NCI-H748 (cell line): ENCODE results near the gene PFDN2.
A peak's percentile ranks its signal among the peaks of the same experiment; 100 is the strongest.
"Not testable (repeated sequence)": the region's sequence is repeated elsewhere in the genome, so short reads cannot be mapped to it uniquely, and the experiment has no call there.

ENCODE experiments used
- DNase-seq: peaks from one replicate; lab custom pipeline; 2025; ENCODE audit not compliant: unreplicated experiment; lab: John Stamatoyannopoulos, UW

Gene PFDN2

DNA sequence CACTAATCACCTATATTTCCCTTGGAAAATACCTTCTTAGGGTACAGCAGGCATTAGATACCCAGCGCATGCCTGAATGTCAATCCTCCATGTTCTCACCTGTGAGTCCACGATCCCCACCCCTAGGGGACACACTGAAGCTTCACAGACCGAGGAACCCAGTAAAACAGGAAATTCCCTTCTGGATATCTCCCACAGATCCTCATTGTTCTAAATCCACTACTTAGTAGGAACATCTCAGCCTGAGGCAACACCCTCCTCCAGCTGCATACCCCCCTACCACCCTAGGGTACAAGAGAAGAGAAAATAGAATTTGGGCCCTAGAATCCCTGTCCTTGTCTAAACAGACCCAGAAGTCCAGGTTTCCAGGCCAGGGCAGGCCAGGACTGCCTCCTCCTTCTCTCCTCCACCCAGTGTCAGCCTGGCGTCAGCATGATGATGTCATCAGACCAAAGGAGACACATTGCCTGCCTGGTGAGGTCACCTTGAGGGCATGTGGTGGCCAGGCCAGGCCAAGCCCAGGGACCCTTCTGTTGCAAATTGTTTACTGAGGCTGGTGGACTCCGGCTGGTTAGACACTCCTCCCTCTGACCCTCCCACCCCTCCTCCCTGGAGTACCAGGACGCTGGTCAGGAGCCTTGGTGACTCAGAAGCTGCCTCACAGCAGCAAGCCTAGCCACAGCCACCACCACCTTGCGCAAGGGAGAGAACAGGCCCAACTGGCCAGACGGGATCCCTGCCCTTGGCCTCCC lies 34.7 kb downstream of the PFDN2 start:
- no peak for DNase-seq

DNA sequence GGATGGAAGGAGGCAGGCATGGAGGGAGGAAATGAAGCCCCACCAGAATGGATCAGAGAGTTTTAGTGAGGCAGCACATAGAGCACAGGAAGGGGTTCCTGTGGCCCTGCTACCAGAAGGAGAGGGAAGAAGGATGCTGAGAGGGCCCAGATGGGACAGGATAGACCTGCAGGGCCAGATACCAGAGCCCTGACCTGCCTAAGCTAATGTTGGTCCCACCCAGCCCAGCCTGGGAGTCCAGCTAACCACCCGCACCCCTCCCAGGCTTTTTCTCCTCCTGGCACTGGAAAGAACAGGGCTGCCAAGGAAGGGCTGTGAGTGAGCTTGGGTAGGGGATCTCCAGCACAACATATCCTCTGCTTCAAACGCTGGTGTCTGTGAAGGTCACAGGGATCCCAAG lies 35.4 kb downstream of the PFDN2 start:
- no peak for DNase-seq

DNA sequence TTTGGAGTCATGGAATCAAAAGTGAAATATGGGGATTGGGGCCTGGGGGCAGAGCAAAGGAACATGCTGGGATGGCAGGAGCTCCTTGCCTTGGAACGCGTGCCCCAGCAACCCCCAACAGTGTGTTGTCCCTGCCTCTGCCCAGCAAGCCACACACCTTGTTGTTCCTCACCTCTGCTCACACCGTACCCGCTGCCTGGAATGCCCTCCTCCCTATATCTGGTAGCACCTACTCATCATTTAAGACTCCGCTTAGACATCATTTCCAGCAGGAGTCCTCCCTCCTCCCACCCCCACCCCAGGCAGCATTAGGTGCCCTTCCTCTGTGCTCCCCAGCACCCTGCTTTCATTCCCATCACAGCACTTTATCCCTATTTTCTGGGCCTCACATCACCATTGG lies 36.3 kb downstream of the PFDN2 start:
- DNase-seq, result no peak

DNA sequence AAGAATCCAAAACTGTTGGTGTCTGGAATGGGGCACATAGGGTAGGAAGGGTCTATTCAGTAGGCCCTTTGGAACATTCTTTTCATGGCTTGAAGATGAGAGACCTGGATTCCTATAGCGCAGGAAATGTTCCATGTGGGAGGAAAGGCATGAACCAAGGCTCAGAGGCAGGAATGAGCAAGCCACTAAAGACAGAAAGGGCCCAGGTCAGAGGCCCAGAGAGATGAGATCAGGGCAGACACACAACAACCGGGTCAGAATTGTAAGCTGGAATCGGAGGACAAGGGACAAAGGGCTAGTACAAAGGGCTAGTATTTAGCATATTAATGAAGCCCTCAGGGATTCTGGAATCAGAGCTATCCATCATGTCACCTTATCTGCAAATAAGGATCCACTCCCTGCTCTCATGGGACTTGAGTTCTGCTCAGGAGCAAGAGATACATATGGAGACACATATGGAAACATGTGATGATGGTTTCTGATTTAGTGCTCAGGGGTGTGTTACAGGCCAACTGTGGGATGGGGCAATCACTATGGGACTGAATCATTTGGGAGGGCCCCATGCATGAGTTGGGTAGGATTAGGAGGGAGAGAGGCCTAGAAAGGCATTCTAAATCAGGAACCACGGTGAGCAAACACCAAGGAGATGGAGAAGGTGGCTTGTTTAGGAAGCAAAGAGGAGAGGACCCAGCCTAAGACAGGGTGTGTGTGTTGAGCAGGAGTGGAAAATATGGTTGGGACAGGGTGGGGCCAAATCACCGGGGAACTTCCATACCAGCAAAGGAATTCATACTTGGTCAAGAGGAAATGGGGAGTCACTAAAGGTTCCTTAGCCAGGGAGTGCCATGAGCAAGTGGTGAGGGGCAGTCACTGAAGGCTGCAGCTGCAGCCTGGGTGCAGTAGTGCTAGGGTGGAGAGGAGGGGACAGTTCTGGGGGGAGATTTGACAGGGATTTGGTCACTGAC lies 37.1 kb downstream of the PFDN2 start:
- DNase-seq, result no peak

DNA sequence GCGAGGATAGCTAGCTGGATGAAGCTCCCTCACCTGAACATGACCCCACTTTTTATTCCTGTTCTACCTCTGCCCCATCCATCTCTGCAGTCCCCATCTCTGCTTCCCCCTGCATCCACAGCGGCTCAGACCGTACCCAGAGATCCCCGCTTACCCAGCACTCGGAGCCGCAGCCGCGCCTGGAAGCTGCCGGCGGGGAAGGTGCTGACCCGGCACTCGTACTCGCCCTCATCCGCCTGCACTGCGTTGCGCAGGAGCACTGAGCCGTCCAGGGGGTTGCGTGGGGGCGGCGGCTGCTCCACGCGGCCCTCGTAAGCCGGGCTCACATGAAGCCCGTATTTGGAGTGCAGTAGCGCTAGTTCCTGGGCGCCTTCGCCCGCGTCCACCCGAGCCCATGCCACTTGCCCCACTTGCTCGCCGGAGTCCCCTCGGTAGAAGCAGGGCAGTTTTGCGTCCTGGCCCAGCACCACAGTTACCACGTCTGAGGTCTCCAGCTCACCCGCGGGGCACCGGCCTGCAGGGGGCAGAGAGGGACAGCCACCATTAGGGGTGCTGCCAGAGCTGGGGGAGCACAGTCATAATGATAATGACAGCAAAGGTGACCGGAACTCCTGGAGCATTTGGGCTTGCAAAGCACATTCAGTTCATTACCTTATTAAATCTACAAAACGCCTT lies 38.3 kb downstream of the PFDN2 start:
- DNase-seq, result no peak

DNA sequence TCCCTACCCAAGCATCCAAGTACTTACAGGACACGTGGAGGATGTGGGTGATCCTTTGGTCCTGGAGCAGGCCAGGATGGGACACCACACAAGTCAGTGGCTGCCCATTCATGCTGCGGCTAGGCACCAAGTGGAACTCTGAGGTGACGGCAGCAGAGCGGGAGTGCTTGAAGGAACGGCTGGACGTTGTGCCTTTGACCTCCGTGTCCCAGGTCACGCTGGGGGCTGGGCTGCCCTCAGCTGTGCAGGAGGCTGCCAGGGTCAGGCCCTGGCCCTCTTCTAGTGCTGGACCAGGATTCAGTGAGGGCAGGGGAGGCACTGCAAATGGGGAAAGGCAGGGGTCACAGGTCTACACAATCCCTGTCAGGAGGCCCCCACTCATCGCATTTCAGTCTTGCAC lies 40.4 kb downstream of the PFDN2 start:
- no peak for DNase-seq

DNA sequence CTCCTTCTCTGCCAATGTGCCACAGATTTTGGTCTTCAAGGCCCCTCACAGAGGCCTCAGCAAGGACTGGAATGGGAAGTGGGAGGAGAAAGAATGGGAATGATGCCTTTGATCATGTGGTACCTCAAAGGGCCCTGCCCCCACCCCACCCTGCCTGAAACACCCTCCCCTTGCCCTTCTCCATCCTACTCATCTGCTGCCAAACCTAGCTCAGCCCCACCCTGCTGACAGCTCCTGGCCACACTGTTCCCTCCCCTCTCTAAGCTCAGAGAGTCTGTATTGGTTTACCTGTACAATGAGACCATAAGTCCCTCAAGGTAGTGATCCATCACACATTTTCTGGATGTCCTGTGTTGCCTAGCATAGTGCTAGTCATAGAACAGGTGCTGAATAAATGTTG lies 41.4 kb downstream of the PFDN2 start:
- no peak for DNase-seq

DNA sequence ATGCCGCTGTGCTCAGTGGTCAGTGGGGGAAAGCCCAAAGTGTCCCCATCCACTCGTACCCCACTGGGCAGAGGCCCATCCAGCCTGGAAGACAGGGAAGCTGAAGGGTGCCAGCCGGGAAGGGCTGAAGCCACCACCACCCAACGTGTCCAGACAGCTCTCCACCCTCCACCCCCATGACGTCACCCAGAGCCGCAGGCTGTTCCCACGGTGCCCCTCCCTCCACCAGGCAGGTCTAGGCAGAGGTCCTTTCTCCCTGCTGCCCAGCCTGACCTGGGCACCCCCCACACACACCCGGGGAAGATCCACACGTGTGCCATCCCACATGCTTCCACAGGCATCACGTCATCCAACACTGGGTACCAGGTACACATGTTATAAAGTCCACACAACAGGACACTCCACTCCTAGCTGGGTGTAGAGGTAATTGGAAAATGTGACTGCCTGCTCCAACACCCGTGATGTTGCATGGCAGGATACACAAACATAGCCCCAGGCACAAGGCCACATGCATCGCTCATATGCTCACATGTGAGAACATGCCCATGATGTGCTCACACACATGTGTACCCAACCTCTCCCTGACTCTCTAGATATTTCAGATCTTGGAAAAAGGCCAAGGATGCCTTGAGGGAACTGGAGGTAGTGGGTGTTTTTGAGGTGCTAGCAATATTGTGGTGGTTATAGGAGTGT lies 43.0 kb downstream of the PFDN2 start:
- DNase-seq, result peak; percentile 15

DNA sequence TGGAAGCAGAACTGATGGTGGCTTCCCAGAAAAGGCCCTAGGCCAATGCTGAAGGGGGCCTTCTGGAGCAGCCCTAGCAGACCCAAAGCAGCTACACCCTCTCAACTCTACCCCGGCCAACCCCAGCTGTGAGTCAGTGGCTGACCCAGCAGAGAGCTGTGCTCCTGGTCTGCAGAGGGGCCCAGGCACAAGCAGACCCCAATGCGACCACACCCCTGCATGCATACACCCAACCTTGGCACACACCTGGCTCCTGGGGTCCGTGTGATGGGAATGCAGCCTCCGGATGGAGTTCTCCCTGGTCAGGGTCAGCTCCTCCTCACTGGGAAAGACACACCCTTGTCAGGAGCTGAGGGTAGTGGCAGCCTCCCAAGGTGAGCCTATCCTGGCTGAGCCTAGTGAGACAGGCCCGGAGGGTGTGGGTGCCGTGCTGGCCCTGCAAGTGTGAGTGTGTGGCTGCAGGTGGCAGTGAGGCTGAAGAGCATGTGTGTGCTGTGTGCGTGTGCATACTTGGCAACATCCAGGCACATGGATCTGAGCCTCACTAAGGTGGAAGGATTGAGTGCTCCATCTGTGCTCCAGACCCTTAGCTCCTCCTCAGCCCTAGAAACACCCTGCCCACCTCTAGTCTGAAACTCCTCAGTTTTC lies 44.2 kb downstream of the PFDN2 start:
- DNase-seq, result no peak

DNA sequence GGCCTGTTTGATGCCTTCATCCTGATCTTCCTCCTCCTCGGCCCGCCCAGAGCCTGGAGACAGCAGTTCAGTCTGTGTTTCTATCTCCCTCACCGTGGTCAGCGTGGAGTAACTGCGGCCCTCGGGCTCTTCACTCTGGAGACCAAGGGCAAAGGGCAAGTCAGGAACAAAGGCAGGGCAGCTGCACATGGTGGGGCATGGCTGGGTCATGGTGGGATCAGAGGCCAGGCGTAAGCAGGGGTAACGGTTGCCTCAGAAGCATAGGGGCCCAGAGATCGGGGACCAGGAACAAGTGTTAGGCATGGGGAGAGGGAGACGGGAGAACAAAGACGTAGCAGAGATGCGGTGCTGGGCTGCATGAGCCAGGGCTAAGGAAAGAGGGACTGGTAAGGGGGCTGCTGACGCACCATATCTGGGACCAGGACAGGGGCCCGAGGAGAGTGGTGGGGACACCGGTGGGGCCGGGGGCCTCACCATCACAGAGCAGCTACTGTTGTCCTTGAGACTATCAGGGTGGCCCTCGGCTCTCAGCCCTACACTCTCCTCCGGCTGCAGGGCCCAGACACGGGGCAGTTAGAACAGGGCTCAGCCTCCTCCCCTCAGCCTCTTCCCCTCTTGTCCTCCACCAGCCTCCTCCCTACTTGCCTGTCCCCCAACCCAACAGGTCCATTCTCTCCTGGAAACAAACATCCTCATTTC lies 44.9 kb downstream of the PFDN2 start:
- no peak for DNase-seq

DNA sequence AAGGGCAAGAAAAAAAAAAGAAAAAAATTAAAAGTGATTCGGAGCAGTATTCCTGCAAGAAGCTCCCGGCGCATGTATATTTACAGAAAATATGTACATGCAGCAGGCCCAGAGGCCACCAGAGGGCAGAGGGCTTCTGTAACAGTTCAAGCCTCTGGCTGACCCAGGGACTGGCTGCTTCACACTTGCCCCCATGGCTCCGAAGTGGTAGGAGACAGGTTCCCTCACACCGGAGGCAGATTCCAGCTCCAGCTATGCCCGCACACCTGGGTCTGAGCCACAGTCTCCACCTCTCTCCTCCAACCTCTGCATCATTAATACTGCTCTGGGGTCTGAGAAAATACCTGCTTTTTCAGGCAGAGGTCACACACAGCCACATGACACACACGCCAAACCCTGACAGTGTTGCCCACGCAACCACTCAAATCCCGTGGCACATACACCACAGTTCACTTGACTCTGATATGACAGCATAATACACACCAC lies 45.9 kb downstream of the PFDN2 start:
- DNase-seq, result no peak

DNA sequence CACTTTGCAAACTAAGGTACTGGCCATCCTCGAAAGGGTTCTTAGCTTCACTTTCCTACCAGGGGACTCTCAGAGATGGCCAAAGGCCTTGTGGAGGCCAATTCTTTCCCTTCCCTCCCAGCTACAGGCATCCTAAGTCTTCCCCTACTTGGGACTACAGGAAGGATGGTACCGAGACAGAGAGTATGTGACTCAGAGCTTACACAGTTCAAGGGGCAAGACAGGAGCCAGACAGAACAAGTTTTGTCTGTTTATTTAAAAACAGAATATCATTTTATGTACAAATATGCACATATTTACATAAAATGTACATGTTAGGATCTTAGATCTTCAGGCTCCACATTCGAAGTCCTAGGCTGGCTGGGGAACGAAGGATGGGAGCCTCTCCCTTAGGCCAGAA lies 47.1 kb downstream of the PFDN2 start:
- no peak for DNase-seq

DNA sequence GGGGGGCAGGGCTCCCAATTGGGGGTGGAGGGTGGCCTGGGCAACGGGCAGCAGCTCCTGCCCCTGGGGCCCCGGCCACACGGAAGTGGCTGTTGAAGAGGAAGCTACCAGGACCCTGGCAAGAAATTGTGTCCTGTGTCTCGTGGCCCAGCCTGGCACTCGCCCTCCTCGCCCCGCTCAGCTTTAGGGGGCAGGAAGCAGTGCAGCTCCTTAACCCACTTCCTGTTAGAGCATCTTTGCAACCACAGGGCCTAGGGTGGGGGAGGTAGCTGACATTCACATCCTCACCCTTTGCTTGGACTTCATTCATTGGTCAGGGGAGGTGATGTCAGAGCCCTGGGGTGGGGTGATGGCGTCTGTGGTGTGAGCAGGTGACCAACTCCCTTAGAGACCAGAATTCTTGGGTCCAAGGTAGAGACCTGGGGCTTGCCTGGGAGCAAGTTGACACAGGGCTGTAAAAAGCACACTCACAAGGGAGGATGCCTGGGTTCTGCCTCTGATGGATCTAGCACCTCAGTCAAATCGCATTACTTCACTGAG lies 48.0 kb downstream of the PFDN2 start, which contains the start of gene ARHGAP30:
ARHGAP30 (minus strand) TSS at position 161 of the 540 bp plus-strand sequence. CDS start 267 bp downstream, outside the sequence.
- DNase-seq, result no peak

DNA sequence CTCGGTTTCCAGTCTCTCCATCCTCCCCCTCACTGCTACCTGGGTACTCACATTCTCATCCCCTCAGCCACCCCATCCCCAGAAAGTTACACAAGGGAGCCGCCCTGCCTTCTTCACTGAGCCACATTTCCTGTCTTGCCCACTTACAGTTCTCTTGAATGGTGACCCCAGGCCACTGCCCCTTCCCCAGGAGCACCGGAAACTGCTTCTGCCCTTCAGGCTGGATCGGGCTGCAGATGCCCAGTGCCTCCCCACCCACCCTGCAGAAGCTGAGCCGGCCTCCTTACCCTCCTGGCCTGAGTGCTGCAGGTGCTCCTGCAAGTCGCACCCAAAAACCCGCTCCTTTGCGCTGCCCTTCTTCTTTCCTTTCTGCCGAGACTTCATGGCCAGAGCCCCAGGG lies 48.6 kb downstream of the PFDN2 start:
- no peak for DNase-seq

DNA sequence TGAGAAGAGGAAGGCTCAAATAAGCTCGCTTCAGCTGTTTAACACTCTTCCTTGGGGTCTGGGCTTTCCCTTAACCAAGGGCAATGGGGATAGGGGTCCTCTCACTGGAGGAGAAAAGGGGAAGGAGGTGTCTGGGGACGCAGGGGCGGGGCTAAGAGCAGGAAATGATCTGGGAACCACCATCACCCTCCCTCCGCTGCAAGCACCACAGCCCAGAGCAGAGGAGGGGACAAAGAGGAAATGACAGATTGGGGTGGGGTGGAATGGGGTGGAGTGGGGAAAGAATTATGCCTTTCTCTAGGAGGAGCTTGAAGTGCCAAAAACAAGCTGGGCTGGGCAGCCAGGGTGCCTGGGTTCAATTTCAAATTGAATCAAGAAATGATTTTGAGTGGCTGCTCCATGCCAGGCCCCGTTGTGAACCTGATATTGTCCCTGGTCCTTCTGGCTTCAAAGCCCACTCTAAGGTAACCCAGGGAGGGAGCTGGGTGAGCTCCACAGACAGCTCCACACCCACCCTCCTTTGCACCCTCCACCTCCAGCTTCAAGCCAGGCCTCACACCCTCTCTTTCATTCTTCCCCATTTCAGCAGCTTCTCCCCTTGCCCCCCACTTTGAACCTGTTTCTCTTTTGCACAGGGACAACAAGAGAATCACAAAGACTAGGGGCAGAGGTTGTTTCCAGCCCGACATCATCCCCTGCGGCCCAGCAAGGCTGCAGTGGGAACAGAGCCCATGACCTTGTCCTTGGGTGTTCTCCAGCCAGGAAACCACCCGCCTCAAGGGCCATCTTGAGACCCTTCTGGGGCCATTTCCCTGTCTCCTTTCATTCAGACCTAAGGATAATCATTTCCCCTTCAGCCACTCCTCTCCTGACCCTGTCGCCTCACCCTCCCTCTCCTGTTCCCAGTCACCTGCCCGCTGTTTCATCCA lies 49.3 kb downstream of the PFDN2 start:
- DNase-seq, result no peak

DNA sequence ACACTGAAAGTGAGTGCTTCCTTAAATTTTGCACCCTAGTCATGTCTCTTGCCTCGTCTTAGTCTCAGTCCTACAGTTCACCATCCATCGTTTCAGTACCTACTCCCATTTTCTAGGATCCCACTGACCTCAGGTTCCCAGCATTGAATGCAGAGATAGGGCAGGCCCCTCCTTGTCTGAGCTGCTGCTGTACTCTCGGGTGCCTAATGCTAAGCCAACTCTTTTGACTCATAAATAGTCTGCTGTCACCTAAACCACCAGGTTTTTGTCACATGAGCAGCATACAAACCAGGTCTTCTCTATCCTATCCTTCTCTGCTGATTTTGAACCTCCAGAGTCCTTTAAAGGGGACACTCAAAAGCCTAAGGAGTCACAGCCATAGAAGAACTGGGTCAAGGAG lies 51.1 kb downstream of the PFDN2 start:
- DNase-seq, result no peak

DNA sequence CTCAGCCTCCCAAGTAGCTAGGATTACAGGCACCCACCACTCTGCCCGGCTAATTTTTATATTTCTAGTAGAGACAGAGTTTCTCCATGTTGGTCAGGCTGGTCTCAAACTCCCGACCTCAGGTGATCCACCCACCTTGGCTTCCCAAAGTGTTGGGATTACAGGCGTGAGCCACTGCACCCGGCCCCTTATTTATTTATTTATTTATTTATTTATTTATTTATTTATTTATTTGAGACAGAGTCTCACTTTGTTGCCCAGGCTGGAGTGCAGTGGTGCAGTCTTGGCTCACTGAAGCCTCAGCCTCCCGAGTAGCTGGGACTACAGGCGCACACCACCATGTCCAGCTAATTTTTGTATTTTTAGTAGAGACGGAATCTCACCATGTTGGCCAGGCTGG lies 52.2 kb downstream of the PFDN2 start:
- not testable (repeated sequence) for DNase-seq

DNA sequence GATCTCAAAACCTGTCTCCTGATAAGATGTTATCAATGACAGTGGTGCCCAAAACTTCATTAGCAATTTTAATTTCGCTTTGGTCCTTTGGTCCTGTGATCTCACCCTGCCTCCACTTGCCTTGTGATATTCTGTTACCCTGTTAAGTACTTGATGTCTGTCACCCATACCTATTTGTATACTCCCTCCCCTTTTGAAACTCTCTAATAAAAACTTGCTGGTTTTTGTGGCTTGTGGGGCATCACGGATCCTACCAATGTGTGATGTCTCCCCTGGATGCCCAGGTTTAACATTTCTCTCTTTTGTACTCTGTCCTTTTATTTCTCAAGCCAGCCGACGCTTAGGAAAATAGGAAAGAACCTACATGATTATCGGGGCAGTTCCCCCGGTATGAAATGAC lies 53.9 kb downstream of the PFDN2 start:
- DNase-seq, result not testable (repeated sequence)
